ENCODE results near the gene FOXL1. TPM values are rescaled to one million over a fixed set of nuclear protein-coding genes. Genes with fewer than 3 reads are reported as not detected.

FOXL1 gene
- total and polyA plus RNA-seq, 2 donors: 0.19 to 0.62 TPM

DNA sequence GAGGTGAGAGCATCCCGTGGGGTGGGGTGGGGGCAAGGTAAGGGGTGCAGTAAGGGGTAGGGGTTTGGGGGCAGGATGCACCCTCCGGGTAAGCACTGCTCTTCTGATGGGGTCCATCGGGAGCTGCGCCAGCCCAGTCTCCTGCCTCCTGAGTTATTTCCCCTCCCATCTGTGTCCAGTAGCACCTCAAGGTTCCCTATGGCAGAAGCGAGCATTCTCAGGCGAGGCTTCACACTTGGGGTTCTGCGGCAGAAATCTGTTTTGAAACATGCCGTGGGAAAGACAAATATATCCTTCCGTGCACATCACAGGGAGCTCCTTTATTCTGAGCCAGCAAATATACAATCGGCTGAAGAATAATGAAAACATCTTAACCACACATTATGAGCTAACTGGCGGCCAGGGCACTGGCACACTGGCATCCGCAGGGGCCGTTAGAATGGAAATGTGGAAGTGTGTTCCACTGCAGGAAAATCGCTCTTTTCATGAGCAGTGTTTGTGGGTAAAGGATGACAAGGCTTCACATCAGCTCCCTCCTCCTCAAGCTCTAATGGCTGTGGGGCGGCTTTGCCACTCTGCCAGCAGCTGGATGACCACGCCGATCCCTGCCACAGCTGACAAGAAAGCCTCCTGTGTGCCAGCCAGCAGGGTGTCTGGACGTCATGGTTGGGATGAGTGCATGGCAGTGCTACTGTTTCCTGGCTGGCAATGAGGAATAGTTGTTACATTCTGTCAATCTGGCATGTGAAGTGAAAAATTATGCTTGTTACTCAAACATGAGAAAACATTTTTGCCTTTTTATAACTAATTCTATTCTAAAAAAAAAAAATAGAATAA lies 43.4 kb upstream of the FOXL1 start:
- Histone ChIP-seq H3K36me3 (ENCODE audit: control insufficient read depth in 2 of 2, insufficient read depth in 2 of 2, low read length in 1 of 2) (peaks cover 17 to 44% of the 10 kb centered on the region in 2 donors), H3K4me3 (ENCODE audit: low read length in 2 of 2) (no peak overlapping the region), H3K27ac (ENCODE audit: low read depth in 1 of 2, low read length in 1 of 2) (no peak overlapping the region), H3K27me3 (ENCODE audit: control insufficient read depth in 2 of 2, insufficient read depth in 1 of 2, low read length in 1 of 2) (no peaks in the 10 kb centered on the region), H3K4me1 (ENCODE audit: control insufficient read depth in 2 of 2, insufficient read depth in 2 of 2, low read length in 2 of 2) (no peaks in the 10 kb centered on the region), H3K9me3 (ENCODE audit: control insufficient read depth in 2 of 2, insufficient read depth in 1 of 2, low read length in 1 of 2) (no peaks in the 10 kb centered on the region)
- no peak for DNase-seq (ENCODE audit: low read depth in 6 of 9, low spot score in 9 of 9)
- 93% methylated on average over 18 of the region's 18 CpGs for WGBS

DNA sequence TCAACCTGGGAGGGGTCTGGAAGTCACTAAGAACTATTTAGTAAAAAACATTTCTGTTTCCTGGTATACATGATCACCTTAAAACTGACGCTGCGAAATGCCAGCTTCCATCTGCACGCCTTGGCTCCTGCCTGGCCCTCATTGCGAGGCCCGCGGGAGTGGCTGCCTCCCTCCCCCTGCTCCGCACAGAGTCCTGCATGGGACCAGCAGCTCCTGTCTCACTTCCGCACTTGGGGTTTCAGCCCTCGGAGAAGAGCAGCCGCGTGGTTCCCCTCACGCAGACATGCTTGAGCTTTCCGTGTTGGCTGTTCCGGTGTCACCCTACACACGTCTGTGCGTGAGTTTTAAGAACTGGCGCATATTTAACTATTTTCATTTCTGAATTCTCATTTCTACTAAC lies 41.7 kb upstream of the FOXL1 start:
- H3K9me3 ChIP-seq (ENCODE audit: control insufficient read depth in 2 of 2, insufficient read depth in 1 of 2, low read length in 1 of 2): no peaks in the 10 kb centered on the region
- H3K36me3 ChIP-seq (ENCODE audit: control insufficient read depth in 2 of 2, insufficient read depth in 2 of 2, low read length in 1 of 2): peaks cover 30 to 53% of the 10 kb centered on the region in 2 donors
- H3K27me3 ChIP-seq (ENCODE audit: control insufficient read depth in 2 of 2, insufficient read depth in 1 of 2, low read length in 1 of 2): no peaks in the 10 kb centered on the region
- no peak overlapping the region for H3K27ac ChIP-seq (ENCODE audit: low read depth in 1 of 2, low read length in 1 of 2)
- no peak overlapping the region for H3K4me3 ChIP-seq (ENCODE audit: low read length in 2 of 2)
- no peaks in the 10 kb centered on the region for H3K4me1 ChIP-seq (ENCODE audit: control insufficient read depth in 2 of 2, insufficient read depth in 2 of 2, low read length in 2 of 2)
- no peak for DNase-seq (ENCODE audit: low read depth in 6 of 9, low spot score in 9 of 9)
- WGBS: 98% methylated on average over 17 of the region's 17 CpGs

DNA sequence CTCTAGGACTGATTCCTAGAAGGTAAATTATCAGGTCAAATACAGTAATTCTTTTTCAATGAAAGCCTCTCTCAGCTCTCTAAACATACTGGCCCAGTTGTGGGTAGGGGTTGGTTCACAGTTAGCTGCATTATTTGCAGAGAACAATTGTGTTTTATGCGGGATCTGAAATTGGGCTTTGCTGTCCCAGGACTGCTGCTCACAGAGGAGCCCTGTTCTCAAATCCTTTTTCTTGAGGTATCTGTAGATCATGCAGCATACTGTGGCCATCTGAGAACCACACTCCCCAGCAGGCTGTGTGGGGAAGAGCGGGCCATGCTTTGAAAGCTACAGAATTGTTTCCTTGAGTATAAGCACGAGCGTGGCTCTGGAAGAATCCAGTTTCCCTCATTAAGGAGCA lies 40.9 kb upstream of the FOXL1 start:
- over 99% methylated on average over 4 of the region's 4 CpGs for WGBS

DNA sequence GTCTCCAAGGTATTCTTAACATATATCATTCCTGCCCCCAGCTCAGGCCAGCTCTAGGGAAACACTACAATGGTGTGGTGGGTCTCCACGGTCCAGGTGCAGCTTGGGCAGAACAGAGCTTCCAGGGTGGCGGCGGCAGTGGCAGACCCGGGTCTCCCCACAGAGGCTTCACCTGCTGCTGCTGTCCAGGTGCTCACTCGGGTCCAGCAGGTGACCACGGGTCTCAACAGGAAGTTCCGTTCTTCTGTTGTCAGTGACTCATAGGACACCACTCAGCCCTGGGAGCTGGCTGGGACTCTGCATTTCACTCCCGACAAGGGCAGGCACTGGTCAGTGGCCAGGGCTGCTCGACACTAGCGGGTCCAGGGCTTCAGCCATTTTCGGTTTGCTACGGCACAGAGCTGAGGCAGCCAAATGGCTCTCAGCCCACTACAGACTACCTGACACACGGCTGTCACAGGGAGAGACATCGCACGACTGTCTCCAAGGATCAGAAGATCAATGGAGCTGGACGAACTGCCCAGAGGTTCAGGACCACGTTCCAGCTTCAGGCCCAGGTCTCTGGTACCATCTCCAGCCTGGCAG lies 40.1 kb upstream of the FOXL1 start:
- Histone ChIP-seq H3K4me1 (ENCODE audit: control insufficient read depth in 2 of 2, insufficient read depth in 2 of 2, low read length in 2 of 2) (no peaks in the 10 kb centered on the region), H3K4me3 (ENCODE audit: low read length in 2 of 2) (no peak overlapping the region), H3K27me3 (ENCODE audit: control insufficient read depth in 2 of 2, insufficient read depth in 1 of 2, low read length in 1 of 2) (no peaks in the 10 kb centered on the region), H3K27ac (ENCODE audit: low read depth in 1 of 2, low read length in 1 of 2) (no peak overlapping the region), H3K36me3 (ENCODE audit: control insufficient read depth in 2 of 2, insufficient read depth in 2 of 2, low read length in 1 of 2) (peaks cover 38 to 52% of the 10 kb centered on the region in 2 donors), H3K9me3 (ENCODE audit: control insufficient read depth in 2 of 2, insufficient read depth in 1 of 2, low read length in 1 of 2) (no peaks in the 10 kb centered on the region)
- 98% methylated on average over 17 of the region's 17 CpGs for WGBS
- DNase-seq (ENCODE audit: low read depth in 6 of 9, low spot score in 9 of 9): no peak

More for the DNA sequence above, 40.9 kb upstream of the FOXL1 start:
- no peak for DNase-seq (ENCODE audit: low read depth in 6 of 9, low spot score in 9 of 9)
- Histone ChIP-seq H3K27ac (ENCODE audit: low read depth in 1 of 2, low read length in 1 of 2) (no peak overlapping the region), H3K4me1 (ENCODE audit: control insufficient read depth in 2 of 2, insufficient read depth in 2 of 2, low read length in 2 of 2) (no peaks in the 10 kb centered on the region), H3K27me3 (ENCODE audit: control insufficient read depth in 2 of 2, insufficient read depth in 1 of 2, low read length in 1 of 2) (no peaks in the 10 kb centered on the region), H3K4me3 (ENCODE audit: low read length in 2 of 2) (no peak overlapping the region), H3K9me3 (ENCODE audit: control insufficient read depth in 2 of 2, insufficient read depth in 1 of 2, low read length in 1 of 2) (no peaks in the 10 kb centered on the region), H3K36me3 (ENCODE audit: control insufficient read depth in 2 of 2, insufficient read depth in 2 of 2, low read length in 1 of 2) (peaks cover 35 to 53% of the 10 kb centered on the region in 2 donors)

DNA sequence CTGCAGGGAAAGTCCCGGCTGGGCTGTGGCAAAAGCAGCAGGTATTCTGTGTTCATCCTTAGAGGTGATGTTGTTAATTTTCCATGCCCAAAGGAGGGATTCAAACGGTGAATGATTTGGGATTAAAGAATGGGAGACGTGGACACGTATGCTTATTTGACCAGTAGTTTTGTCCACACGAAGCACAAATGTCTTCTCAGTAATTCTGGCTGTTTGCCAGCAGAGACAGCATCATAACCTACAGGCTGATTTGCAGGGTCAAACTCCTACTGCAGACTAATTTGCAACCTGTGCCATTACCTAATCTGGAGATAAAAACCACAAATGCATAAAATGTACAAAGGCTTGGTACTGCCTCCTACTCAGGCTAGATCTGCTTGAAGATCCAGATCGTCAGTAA lies 37.5 kb upstream of the FOXL1 start:
- peaks cover 46 to 55% of the 10 kb centered on the region in 2 donors for H3K36me3 ChIP-seq (ENCODE audit: control insufficient read depth in 2 of 2, insufficient read depth in 2 of 2, low read length in 1 of 2)
- no peak overlapping the region for H3K27ac ChIP-seq (ENCODE audit: low read depth in 1 of 2, low read length in 1 of 2)
- no peak for DNase-seq (ENCODE audit: low read depth in 6 of 9, low spot score in 9 of 9)
- no peaks in the 10 kb centered on the region for H3K27me3 ChIP-seq (ENCODE audit: control insufficient read depth in 2 of 2, insufficient read depth in 1 of 2, low read length in 1 of 2)
- no peaks in the 10 kb centered on the region for H3K4me1 ChIP-seq (ENCODE audit: control insufficient read depth in 2 of 2, insufficient read depth in 2 of 2, low read length in 2 of 2)
- no peaks in the 10 kb centered on the region for H3K9me3 ChIP-seq (ENCODE audit: control insufficient read depth in 2 of 2, insufficient read depth in 1 of 2, low read length in 1 of 2)
- no peak overlapping the region for H3K4me3 ChIP-seq (ENCODE audit: low read length in 2 of 2)
- WGBS: 93% methylated on average over 6 of the region's 6 CpGs

DNA sequence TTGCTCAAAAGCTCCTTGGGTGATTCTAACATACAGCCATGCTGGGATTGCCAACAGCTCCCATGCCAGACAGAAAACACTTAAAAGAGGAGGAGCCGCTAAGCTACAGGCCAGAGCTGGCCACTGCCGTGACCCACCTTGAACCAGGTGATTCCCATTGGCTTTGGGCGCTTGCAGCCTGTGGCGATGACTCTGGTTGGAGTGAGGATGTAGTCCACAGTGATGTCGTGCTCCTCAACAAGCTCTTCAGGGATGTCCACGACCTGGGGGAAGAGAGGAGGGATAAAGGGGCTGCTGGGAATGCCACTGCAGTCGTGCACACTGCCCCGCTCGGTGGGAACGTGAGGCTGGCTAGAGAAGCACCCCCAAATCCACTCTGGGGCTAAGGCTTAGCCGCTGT lies 36.8 kb upstream of the FOXL1 start:
- no peak for DNase-seq (ENCODE audit: low read depth in 6 of 9, low spot score in 9 of 9)
- no peaks in the 10 kb centered on the region for H3K4me1 ChIP-seq (ENCODE audit: control insufficient read depth in 2 of 2, insufficient read depth in 2 of 2, low read length in 2 of 2)
- H3K36me3 ChIP-seq (ENCODE audit: control insufficient read depth in 2 of 2, insufficient read depth in 2 of 2, low read length in 1 of 2): peaks cover 46 to 55% of the 10 kb centered on the region in 2 donors
- WGBS: 97% methylated on average over 11 of the region's 11 CpGs
- no peaks in the 10 kb centered on the region for H3K9me3 ChIP-seq (ENCODE audit: control insufficient read depth in 2 of 2, insufficient read depth in 1 of 2, low read length in 1 of 2)
- no peak overlapping the region for H3K4me3 ChIP-seq (ENCODE audit: low read length in 2 of 2)
- no peak overlapping the region for H3K27ac ChIP-seq (ENCODE audit: low read depth in 1 of 2, low read length in 1 of 2)
- no peaks in the 10 kb centered on the region for H3K27me3 ChIP-seq (ENCODE audit: control insufficient read depth in 2 of 2, insufficient read depth in 1 of 2, low read length in 1 of 2)

DNA sequence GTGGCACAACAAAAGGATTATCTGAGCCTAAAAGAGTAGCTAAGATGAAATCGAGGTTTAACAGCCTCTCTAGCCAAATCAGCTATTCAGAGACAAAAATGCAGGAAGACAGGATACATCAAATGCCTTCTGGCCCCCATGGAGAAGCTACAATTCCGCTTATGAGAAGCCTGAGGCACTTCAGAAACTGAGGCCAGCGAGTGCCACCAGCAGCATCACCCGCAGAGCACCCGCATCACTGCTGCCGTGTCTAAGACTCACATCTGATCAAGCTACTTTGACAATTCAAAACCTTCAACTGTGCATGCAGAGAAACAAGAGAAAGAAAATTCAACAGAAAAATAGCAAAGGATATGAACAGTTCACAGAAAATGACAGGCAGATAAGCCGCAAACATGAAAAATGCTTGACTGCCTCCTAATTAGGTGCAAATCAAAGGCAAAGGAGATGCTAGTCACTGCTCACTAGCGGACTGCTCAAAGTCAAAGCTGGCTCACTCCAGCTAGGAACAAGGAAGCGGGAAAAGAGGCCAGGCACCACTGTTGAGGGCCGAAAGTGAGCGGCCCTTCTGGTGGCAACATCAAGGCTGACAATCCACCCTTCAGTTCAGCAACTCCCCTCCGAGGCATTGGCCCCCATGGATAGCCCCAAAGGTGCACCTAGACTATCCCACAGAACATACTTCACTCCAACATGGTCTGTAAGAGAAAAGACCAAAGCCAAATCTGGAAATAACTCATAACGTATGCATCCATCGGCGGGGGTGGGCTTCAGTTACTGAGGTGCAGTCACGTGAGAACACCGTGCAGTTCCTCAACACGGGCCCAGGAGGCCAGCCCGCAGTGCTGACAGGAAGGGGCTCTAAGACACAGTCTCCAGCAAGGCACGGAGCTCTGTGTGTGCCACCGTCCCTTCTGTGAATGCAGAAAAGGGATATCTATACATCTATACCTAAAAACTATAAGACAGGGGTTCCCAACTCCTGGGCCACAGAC lies 35.3 kb upstream of the FOXL1 start:
- Histone ChIP-seq H3K27ac (ENCODE audit: low read depth in 1 of 2, low read length in 1 of 2) (no peak overlapping the region), H3K4me3 (ENCODE audit: low read length in 2 of 2) (no peak overlapping the region), H3K9me3 (ENCODE audit: control insufficient read depth in 2 of 2, insufficient read depth in 1 of 2, low read length in 1 of 2) (no peaks in the 10 kb centered on the region), H3K4me1 (ENCODE audit: control insufficient read depth in 2 of 2, insufficient read depth in 2 of 2, low read length in 2 of 2) (no peaks in the 10 kb centered on the region), H3K27me3 (ENCODE audit: control insufficient read depth in 2 of 2, insufficient read depth in 1 of 2, low read length in 1 of 2) (no peaks in the 10 kb centered on the region), H3K36me3 (ENCODE audit: control insufficient read depth in 2 of 2, insufficient read depth in 2 of 2, low read length in 1 of 2) (peaks cover 48 to 56% of the 10 kb centered on the region in 2 donors)
- no peak for DNase-seq (ENCODE audit: low read depth in 6 of 9, low spot score in 9 of 9)
- WGBS: 93% methylated on average over 21 of the region's 21 CpGs

DNA sequence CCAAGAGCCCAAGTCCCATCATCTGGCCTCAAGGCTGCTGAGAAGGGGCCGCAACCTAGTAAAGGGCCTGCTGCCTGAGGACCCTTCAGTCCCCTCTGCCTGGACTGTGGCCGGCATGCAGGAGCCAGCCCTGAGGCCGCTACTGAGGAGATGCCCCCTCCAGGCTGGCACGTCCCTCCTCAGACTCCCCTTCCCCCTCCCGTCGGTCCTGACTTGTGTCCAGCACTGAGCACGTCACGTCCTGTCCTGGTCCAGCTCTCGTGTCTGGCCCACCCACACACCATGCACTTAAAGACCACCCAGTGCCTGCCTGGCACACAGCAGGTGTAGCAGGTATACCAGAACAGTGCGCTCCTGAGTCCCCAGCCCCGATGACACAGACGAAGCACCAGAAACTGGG lies 32.9 kb upstream of the FOXL1 start:
- 81% methylated on average over 12 of the region's 12 CpGs for WGBS
- Histone ChIP-seq H3K9me3 (ENCODE audit: control insufficient read depth in 2 of 2, insufficient read depth in 1 of 2, low read length in 1 of 2) (no peaks in the 10 kb centered on the region), H3K36me3 (ENCODE audit: control insufficient read depth in 2 of 2, insufficient read depth in 2 of 2, low read length in 1 of 2) (peaks cover 36 to 37% of the 10 kb centered on the region in 2 donors), H3K27ac (ENCODE audit: low read depth in 1 of 2, low read length in 1 of 2) (no peak overlapping the region), H3K4me3 (ENCODE audit: low read length in 2 of 2) (no peak overlapping the region), H3K4me1 (ENCODE audit: control insufficient read depth in 2 of 2, insufficient read depth in 2 of 2, low read length in 2 of 2) (peaks cover 11 to 19% of the 10 kb centered on the region in 2 donors), H3K27me3 (ENCODE audit: control insufficient read depth in 2 of 2, insufficient read depth in 1 of 2, low read length in 1 of 2) (no peaks in the 10 kb centered on the region)
- DNase-seq (ENCODE audit: low read depth in 6 of 9, low spot score in 9 of 9): no peak

Measured in thymus (tissue), 11 donors.